H9 (cell line): ENCODE data around the gene TSPAN11. TPM values are rescaled to one million over a fixed set of nuclear protein-coding genes. Genes with fewer than 3 reads are reported as not detected.

Experiments used
- DNase-seq: peaks from one replicate; pipeline ENCODE4 v3.0.0-alpha.2; 2017
- H2AFZ ChIP-seq: one replicate; pipeline ENCODE4 v1.6.1; 2013; ENCODE audit warnings: mild to moderate bottlenecking, low read length, control low read depth, moderate library complexity
- H2AK5ac ChIP-seq: 2 replicates; pipeline ENCODE4 v1.6.1; 2013; ENCODE audit warnings: low read length, control low read depth, mixed read lengths; ENCODE audit not compliant: insufficient read length
- H2BK120ac ChIP-seq: one replicate; pipeline ENCODE4 v1.6.1; 2013; ENCODE audit warnings: low read depth, mild to moderate bottlenecking, low read length, control low read depth, inconsistent platforms; ENCODE audit not compliant: poor library complexity, severe bottlenecking
- H2BK12ac ChIP-seq: 2 replicates; pipeline ENCODE4 v1.6.1; 2013; ENCODE audit warnings: low read length, control low read depth, mixed read lengths, low read depth; ENCODE audit not compliant: insufficient read length
- H2BK15ac ChIP-seq: 2 replicates; pipeline ENCODE4 v1.6.1; 2013; ENCODE audit warnings: low read depth, low read length, control low read depth
- H2BK20ac ChIP-seq: one replicate; pipeline ENCODE4 v1.6.1; 2013; ENCODE audit warnings: low read depth, mild to moderate bottlenecking, low read length, control low read depth, inconsistent platforms; ENCODE audit not compliant: poor library complexity, severe bottlenecking
- H2BK5ac ChIP-seq: 2 replicates; pipeline ENCODE4 v1.6.1; 2013; ENCODE audit warnings: low read length, control low read depth, mixed read lengths; ENCODE audit not compliant: insufficient read length
- H3K14ac ChIP-seq: 2 replicates; pipeline ENCODE4 v1.6.1; 2013; ENCODE audit warnings: low read length, control low read depth; ENCODE audit not compliant: insufficient read depth
- H3K18ac ChIP-seq: 2 replicates; pipeline ENCODE4 v1.6.1; 2013; ENCODE audit warnings: low read depth, mild to moderate bottlenecking, mixed read lengths, low read length, control low read depth; ENCODE audit not compliant: insufficient read length
- H3K23ac ChIP-seq: 2 replicates; pipeline ENCODE4 v1.6.1; 2013; ENCODE audit warnings: low read length, control low read depth, mixed read lengths, low read depth; ENCODE audit not compliant: insufficient read length
- H3K23me2 ChIP-seq: 2 replicates; pipeline ENCODE4 v1.6.1; 2013; ENCODE audit warnings: low read depth, mild to moderate bottlenecking, mixed read lengths, low read length, control low read depth; ENCODE audit not compliant: insufficient read length, poor library complexity, severe bottlenecking
- H3K27ac ChIP-seq: 2 replicates; pipeline ENCODE4 v1.5.1; 2013; ENCODE audit warnings: low read length, control low read depth, mixed read lengths, low read depth; ENCODE audit not compliant: insufficient read length
- H3K27me3 ChIP-seq: 2 replicates; pipeline ENCODE4 v1.6.1; 2013; ENCODE audit warnings: low read length, control low read depth, inconsistent platforms; ENCODE audit not compliant: insufficient read depth
- H3K4ac ChIP-seq: 2 replicates; pipeline ENCODE4 v1.6.1; 2013; ENCODE audit warnings: low read depth, mild to moderate bottlenecking, control low read depth, inconsistent platforms, low read length, moderate library complexity
- H3K4me1 ChIP-seq: 2 replicates; pipeline ENCODE4 v1.6.1; 2013; ENCODE audit warnings: low read length, control low read depth, inconsistent platforms; ENCODE audit not compliant: insufficient read depth
- H3K4me2 ChIP-seq: 2 replicates; pipeline ENCODE4 v1.6.1; 2013; ENCODE audit warnings: low read length, control low read depth, mixed read lengths; ENCODE audit not compliant: insufficient read length, insufficient read depth
- H3K56ac ChIP-seq: 2 replicates; pipeline ENCODE4 v1.6.1; 2013; ENCODE audit warnings: low read depth, mild to moderate bottlenecking, mixed read lengths, low read length, control low read depth; ENCODE audit not compliant: insufficient read length
- H3K79me1 ChIP-seq: 2 replicates; pipeline ENCODE4 v1.6.1; 2013; ENCODE audit warnings: low read depth, mild to moderate bottlenecking, moderate library complexity, low read length, control low read depth, inconsistent platforms; ENCODE audit not compliant: insufficient read depth, poor library complexity, severe bottlenecking
- H3K79me2 ChIP-seq: 2 replicates; pipeline ENCODE4 v1.6.1; 2013; ENCODE audit warnings: low read length, control low read depth, inconsistent platforms; ENCODE audit not compliant: insufficient read depth
- H3K9ac ChIP-seq: 2 replicates; pipeline ENCODE4 v1.6.1; 2013; ENCODE audit warnings: low read length, control low read depth, mixed read lengths; ENCODE audit not compliant: insufficient read length; ENCODE audit errors: extremely low read depth
- H3K9me3 ChIP-seq: one replicate; pipeline ENCODE4 v1.6.1; 2013; ENCODE audit warnings: low read depth, low read length, inconsistent platforms; ENCODE audit not compliant: control insufficient read depth
- H3T11ph ChIP-seq: one replicate; pipeline ENCODE4 v1.6.1; 2013; ENCODE audit warnings: mild to moderate bottlenecking, low read length, control low read depth, inconsistent platforms
- H4K20me1 ChIP-seq: one replicate; pipeline ENCODE4 v1.6.1; 2013; ENCODE audit not compliant: control insufficient read depth, insufficient read length, insufficient read depth
- H4K5ac ChIP-seq: 2 replicates; pipeline ENCODE4 v1.6.1; 2013; ENCODE audit warnings: low read depth, mild to moderate bottlenecking, mixed read lengths, low read length, control low read depth; ENCODE audit not compliant: insufficient read length
- H4K8ac ChIP-seq: replicated peaks from 2 replicates; pipeline ENCODE4 v1.6.1; 2013; ENCODE audit warnings: low read length, control low read depth, mixed read lengths, low read depth; ENCODE audit not compliant: insufficient read length
- H4K91ac ChIP-seq: 2 replicates; pipeline ENCODE4 v1.6.1; 2013; ENCODE audit warnings: low read depth, mild to moderate bottlenecking, moderate library complexity, mixed read lengths, low read length, control low read depth; ENCODE audit not compliant: insufficient read length
- H3K27ac Mint-ChIP-seq, 3 experiments: 2 replicates in 2 of 3; 3 replicates in 1 of 3; pipeline ENCODE4 v1.8.0; 2020 to 2021; ENCODE audit warnings: mixed read lengths in 3 of 3, mild to moderate bottlenecking in 1 of 3, moderate library complexity in 1 of 3
- H3K27me3 Mint-ChIP-seq: 2 replicates; pipeline ENCODE4 v1.8.0; 2021; ENCODE audit warnings: low read depth, mild to moderate bottlenecking, moderate library complexity, mixed read lengths
- H3K36me3 Mint-ChIP-seq, 3 experiments: 2 replicates in 2 of 3; 3 replicates in 1 of 3; pipeline ENCODE4 v1.8.0; 2020 to 2021; ENCODE audit warnings: low read depth in 3 of 3, mixed read lengths in 3 of 3; ENCODE audit not compliant: insufficient read depth in 1 of 3
- H3K4me1 Mint-ChIP-seq, 2 experiments: 2 replicates each; pipeline ENCODE4 v1.8.0; 2020; ENCODE audit warnings: mixed read lengths in 2 of 2
- H3K4me3 Mint-ChIP-seq, 2 experiments: 2 replicates in 1 of 2; 3 replicates in 1 of 2; pipeline ENCODE4 v1.8.0; 2020 to 2021; ENCODE audit warnings: mild to moderate bottlenecking in 2 of 2, mixed read lengths in 2 of 2, moderate library complexity in 1 of 2
- H3K9me3 Mint-ChIP-seq, 2 experiments: 2 replicates in 1 of 2; 3 replicates in 1 of 2; pipeline ENCODE4 v1.8.0; 2020; ENCODE audit warnings: mild to moderate bottlenecking in 2 of 2, mixed read lengths in 2 of 2, moderate library complexity in 1 of 2
- CTCF ChIP-seq: fragments of 200-600 bp; sonication (generic); conservative IDR thresholded peaks from 3 replicates; pipeline ENCODE4 v1.8.0; 2021; ENCODE audit warnings: antibody characterized with exemption, mild to moderate bottlenecking
- WGBS: extraction: QIAGEN DNeasy Blood & Tissue Kit; methylation state at CpG from one replicate; pipeline ENCODE4 v1.1.7; 2013; ENCODE audit warnings: missing lambda C conversion rate, low lambda C conversion rate, mixed read lengths; ENCODE audit not compliant: insufficient read length; ENCODE audit errors: extremely low coverage; 5-methylcytosine and 5-hydroxymethylcytosine counted together
- total RNA-seq: library from RNA; stranded (reverse); gene quantifications from 2 replicates; pipeline ENCODE4 v1.2.1, GENCODE V29; 2021

The TSPAN11 gene
- total RNA-seq, 1 experiment from 2014 or later, result 4.2 TPM

- Histone ChIP-seq H3K14ac (no peak overlapping the region), H3K4ac (no peak overlapping the region), H3K27me3 (no peaks in the 10 kb centered on the region), H4K5ac (no peak overlapping the region), H3K4me2 (no peak overlapping the region), H2BK20ac (no peak overlapping the region), H3K18ac (no peak overlapping the region), H3K79me1 (no peaks in the 10 kb centered on the region), H4K20me1 (no peaks in the 10 kb centered on the region), H3K23ac (no peak overlapping the region), H2BK120ac (no peak overlapping the region), H4K8ac (no peak overlapping the region), H2BK5ac (no peak overlapping the region), H2AFZ (no peak overlapping the region), H3K79me2 (no peaks in the 10 kb centered on the region), H3K9me3 (no peaks in the 10 kb centered on the region), H3K56ac (no peak overlapping the region), H4K91ac (no peak overlapping the region), H3T11ph (no peak overlapping the region), H3K27ac (no peak overlapping the region), H3K9ac (no peak overlapping the region), H2BK12ac (no peak overlapping the region), H3K4me1 (no peaks in the 10 kb centered on the region), H3K23me2 (no peaks in the 10 kb centered on the region), H2BK15ac (no peak overlapping the region), H2AK5ac (no peak overlapping the region)
- peaks cover 3% of the 10 kb centered on the region; the same call in 1 of the 2 replicates for H3K27me3 Mint-ChIP-seq
- peaks cover 4 to 6% of the 10 kb centered on the region in 2 experiments; a peak in 2 of 4 replicates for H3K4me1 Mint-ChIP-seq
- H3K9me3 Mint-ChIP-seq, result no peaks in the 10 kb centered on the region
- no peak overlapping the region for H3K27ac Mint-ChIP-seq
- TF ChIP-seq CTCF, result no peak
- H3K36me3 Mint-ChIP-seq, result no peaks in the 10 kb centered on the region
- WGBS, result no CpG with 5 or more reads among the region's 3 CpGs
- no peak overlapping the region for H3K4me3 Mint-ChIP-seq
- no peak for DNase-seq
Observed at GRCh38 chr12:31033146-31033545, 106.6 kb downstream of the TSPAN11 start.
